Tongue (tissue), 2 donors: Measurements from ENCODE around the gene TNNT3. TPM values are rescaled to one million over a fixed set of nuclear protein-coding genes. Genes with fewer than 3 reads are reported as not detected.

Experiments
- DNase-seq: peaks from one replicate; pipeline ENCODE4 v3.0.0-alpha.2; 2015
- total RNA-seq: library from RNA; depleted of rRNA; stranded (reverse); fragments of >200 nt; gene quantifications from one replicate; pipeline ENCODE4 v1.2.3, GENCODE V29; 2014

Gene TNNT3
- total RNA-seq, 1 donor from 2014 or later: 5,696 TPM

GRCh38 chr11:1958367-1958766, 38.9 kb downstream of the TNNT3 start:
- DNase-seq: no peak

DNA sequence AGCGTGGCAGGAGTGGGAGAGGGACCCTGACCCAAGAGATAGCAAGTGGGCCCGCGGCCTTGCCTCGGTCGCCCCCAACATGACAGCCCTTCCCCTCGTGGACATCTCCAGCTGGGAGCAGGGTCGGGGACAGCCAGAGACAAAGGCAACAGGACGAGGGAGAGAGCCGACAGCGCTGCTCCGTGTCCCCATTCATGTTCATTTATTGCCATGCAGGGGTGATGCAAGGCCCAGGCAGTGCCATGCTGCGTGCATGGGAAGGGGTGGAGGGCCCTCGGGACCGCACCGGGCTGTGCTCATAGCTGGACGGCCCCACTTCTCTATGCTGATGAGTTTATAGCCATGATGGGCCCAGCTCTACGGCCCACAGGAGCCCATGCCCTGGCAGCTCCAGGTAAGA, 40.3 kb downstream of the TNNT3 start:
- DNase-seq: no peak

- DNase-seq: no peak
These were observed 44.4 kb downstream of the TNNT3 start for GRCh38 chr11:1963864-1964263.

- DNase-seq: no peak
These were observed 44.8 kb downstream of the TNNT3 start for GRCh38 chr11:1964348-1964747.

DNA sequence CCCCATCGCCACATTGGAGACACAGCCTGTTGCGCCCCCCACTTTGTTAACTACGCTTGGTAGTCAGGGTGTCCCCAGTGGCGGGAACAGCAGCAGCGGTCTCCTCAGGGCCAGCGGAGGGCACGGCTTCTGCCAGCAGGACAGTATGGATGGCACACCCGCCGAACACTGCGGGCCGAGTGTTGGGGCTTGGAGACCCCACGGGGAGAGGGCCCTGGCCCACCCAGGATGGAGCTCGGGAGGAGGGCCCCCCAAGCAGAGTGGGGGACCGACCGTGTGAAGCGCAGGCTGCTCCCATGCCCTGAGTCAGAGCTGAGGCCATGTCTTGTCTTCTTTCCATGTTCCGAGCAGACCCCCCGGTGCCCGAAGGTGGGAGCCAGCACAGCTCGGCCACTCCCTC, 45.5 kb downstream of the TNNT3 start:
- DNase-seq: no peak

DNA sequence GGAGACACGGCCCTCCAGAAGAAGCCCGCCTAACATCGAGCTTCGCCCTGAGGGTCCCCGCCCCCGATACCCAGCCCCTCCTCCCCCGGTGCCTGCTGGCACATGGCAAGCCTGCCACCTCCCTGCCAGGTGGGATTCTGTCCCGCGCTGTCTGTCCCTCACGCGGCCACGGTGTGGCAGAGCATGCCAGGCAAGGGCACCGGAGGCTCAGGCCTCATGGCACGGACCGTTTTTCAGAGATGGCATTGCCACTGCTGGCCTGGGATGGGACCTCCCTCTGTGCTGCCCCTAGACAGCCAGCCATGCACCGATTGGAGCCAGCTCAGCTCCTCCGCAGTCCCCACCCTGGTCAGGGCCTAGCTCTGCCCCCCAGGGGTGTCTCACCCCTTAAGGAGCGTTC, 47.0 kb downstream of the TNNT3 start:
- no peak for DNase-seq

GRCh38 chr11:1967641-1968225, 48.2 kb downstream of the TNNT3 start:
- DNase-seq: peak; percentile 89

DNA sequence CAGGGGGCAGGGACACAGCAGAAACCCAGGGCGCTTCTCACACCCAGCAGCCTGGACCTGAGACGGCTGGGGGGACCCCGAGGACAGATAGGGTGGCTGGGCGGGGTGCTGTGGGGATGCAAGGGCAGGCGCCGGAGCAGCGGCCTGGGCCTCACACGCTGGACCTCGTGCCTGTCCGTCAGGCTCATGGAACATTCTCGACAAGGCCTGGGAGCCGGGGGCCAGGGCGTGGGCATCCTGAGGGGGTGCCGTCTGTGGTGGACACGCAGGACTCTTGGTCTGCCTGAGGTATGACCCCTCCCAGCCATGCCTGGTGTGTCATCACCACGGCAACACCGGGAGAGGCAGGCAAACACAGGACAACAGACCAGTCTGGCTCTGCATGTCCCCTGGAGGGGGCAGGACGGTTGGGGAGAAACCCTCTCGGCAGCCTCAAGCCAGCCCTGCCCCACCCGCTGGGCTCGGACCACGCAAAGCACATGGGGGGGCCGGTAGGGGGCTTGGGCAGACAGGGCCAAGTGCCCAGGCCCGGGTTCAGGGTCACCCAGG, 49.0 kb downstream of the TNNT3 start:
- DNase-seq: no peak

DNA sequence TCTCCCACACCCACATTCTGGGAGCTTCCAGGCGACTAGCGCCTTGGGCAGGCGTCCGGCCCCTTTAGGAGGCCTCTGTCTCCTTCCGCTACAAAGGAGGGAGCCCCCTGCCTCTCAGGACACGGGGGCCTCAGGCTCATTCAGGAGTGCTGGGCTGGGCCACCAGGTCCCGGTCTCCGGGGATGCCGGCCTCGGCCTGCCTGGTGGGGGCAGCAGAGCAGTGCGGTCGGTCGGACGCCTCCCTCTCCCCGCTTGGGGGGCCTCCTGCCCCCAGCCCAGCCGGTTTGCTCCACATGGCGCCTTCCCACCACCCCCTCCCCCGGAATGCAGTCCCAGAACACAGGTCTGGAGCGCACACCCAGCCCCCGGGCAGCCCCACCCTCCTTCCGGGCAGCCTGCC, 49.5 kb downstream of the TNNT3 start:
- DNase-seq: no peak

- no peak for DNase-seq
These were observed 50.3 kb downstream of the TNNT3 start for GRCh38 chr11:1969776-1970175.

- peak; percentile 0 for DNase-seq
These were observed 51.5 kb downstream of the TNNT3 start for GRCh38 chr11:1970956-1971355.

GRCh38 chr11:1975185-1975584, 55.7 kb downstream of the TNNT3 start:
- DNase-seq: no peak

- DNase-seq: no peak
These were observed 59.4 kb downstream of the TNNT3 start for GRCh38 chr11:1978720-1979473.

DNA sequence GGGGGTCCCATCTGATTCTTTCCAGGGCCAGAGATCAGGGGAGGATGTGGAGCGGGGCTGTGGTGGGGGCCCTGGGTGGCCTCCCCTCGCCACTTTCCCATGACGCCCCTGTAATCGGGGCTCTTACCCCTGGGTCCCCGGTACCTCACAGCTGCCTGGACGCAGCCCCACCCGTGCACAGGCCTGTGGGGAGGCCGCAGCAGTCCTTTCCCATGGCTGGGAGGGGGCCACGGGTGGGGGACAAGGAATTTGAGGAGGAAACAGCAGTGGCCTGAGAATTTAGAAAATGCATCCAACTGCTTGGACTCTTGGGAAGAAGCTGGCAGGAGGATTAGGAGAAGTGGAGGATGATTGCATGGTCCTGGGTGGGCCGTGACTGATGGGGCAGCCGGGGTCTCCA, 60.1 kb downstream of the TNNT3 start:
- DNase-seq: no peak

- DNase-seq: no peak
These were observed 63.5 kb downstream of the TNNT3 start for GRCh38 chr11:1982873-1983600.

DNA sequence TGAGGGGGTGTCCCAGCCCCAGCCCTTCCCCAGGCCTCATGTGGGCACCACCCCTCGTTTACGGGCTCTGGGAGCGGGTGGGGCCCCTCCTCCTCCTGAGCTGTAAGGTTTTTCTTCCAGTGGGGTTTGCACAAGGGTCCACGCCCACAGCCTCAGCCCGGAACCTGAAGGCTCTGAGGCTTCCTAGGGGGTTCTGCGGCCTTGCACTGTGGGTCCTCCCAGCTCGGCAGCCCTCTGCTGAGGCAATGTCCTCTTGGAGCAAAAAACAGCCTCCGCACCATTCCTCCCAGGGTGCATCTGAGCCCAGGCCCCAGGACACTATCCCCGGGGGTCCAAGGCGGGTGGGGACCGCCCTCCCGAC, 64.1 kb downstream of the TNNT3 start:
- peak; percentile 0 for DNase-seq

GRCh38 chr11:1987024-1987423, 67.5 kb downstream of the TNNT3 start:
- DNase-seq: no peak

DNA sequence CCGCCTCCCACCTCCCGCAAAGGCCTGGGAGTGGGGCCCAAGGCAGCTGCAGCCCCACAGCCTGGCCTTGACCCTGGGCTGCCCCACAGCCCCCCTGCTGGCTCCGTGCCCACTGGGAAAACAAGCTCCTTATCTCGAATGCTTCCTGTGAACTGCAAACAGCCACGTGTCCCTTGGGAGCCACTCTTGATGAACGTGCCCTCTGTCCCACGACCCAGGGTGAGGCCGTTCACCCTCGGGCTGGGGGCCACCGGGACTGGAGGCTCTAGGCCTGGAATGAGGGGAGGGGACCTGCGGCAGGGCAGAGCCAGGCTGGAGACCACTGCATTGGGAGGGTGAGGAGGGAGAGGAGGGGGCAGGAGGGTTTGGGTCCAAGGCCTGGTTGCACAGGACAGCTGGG, 68.7 kb downstream of the TNNT3 start:
- no peak for DNase-seq

Other genes with a start within 250 kb of the TNNT3 start
- not detected for gene KRTAP5-6, start 222.5 kb upstream of the TNNT3 start, total RNA-seq
- 0.31 TPM for gene IFITM10, start 169.1 kb upstream of the TNNT3 start, total RNA-seq
- 134 TPM for gene CTSD, start 155.8 kb upstream of the TNNT3 start, total RNA-seq
- 16.2 TPM for gene SYT8, start 84.7 kb upstream of the TNNT3 start, total RNA-seq
- 3,551 TPM for gene TNNI2, start 80.7 kb upstream of the TNNT3 start, total RNA-seq
- 84.2 TPM for gene LSP1, start 66.6 kb upstream of the TNNT3 start, total RNA-seq
- 4.8 TPM for gene PRR33, start 27.8 kb upstream of the TNNT3 start, total RNA-seq
- gene MRPL23, start 27.6 kb downstream of the TNNT3 start, total RNA-seq: 32.7 TPM
- 18,800 TPM for gene H19, start 78.1 kb downstream of the TNNT3 start, total RNA-seq
- 1,514 TPM for gene IGF2, start 219.7 kb downstream of the TNNT3 start, total RNA-seq
- not detected for gene INS, start 241.5 kb downstream of the TNNT3 start, total RNA-seq